ENCODE data around the gene NETO2.
A peak's percentile ranks its signal among the peaks of the same experiment; 100 is the strongest.
"Not testable (repeated sequence)": the region's sequence is repeated elsewhere in the genome, so short reads cannot be mapped to it uniquely, and the experiment has no call there.

NETO2 gene

DNA sequence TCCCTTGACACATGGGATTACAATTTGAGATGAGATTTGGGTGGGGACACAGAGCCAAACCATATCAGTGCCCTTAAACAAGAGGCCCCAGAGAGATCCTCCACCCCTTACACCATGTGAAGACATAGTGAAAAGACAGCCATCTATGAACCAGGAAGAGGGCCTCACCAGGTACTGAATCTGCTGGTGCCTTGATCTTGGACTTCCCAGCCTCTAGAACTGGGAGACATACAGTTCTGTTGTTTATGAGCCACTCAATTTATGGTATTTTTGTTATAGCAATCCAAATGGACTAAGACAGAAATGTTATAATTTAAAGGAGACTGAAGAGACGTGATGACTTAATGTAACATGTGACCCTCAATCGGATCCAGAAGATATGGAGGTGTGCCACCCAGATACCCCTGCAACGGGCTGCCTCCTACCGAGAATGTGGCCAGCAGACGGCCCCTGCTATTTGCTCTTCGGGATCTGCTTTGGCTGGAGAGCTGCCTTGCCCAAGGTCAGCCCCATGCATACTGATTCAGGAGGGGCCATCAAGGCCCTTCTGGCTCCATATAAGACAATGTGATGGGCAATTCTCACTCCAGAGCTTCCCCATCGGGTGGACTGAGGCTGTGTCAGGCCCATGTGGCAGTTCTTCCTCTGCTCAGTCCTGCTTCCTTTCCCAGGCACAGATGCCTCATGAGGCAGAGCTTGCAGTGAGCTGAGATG, 80.6 kb downstream of the NETO2 start:
- DNase-seq = no peak

DNA sequence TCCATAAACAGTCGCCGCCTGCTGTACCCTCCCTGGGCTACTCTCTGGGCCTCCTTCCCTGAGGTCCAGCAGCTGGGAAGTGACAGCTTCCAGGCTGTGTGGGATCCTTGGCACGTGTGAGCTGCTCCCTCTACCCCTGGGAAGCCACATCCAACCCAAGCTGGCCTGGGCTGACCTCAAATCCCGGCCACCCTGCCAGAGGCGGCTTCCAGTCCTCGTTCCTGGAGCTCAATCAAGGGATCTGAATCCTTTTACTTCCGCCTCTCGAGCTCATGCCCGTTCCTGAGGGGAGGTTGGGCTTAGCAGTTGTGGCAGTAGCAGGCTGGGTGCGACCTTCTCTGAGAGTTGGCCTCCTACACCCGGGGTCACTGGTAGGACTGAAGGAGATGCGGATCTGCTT, 82.5 kb downstream of the NETO2 start:
- DNase-seq = no peak

DNA sequence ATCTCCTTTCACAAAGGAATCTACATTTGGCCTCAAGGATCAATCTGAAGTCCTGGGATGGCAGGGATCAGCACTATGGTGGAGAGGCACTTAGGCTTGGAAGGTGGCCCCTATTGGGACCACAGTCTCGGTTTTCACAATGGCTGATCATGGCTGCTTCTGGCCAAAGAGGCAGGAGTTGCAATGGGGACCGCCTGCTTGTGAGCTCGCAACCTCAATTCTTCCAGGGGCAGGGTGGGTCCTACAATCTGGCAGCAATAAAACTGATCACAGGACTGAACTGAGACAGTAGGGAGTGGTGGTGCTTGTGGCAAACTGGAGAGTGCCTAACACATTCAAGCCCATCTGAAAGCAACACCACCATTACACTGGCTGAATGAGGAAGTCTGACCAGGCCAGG, 83.1 kb downstream of the NETO2 start:
- DNase-seq = no peak

DNA sequence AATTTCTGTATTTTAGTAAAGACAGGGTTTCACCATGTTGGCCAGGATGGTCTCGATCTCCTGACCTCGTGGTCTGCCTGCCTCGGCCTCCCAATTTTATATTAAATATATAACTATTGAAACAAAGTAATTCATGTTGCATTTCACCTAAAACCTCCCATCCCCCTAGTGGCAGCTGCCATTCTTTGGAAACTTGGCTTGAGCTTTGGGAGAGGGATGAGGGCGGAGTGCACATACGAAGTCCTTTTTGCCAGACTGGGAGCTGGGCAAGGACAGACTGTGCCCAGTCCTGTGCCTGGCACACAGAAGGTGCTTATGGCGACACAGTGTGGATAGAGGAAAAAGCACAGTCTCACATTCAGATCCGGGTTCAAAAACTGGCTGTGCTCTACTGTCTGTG, 83.8 kb downstream of the NETO2 start:
- no peak for DNase-seq

DNA sequence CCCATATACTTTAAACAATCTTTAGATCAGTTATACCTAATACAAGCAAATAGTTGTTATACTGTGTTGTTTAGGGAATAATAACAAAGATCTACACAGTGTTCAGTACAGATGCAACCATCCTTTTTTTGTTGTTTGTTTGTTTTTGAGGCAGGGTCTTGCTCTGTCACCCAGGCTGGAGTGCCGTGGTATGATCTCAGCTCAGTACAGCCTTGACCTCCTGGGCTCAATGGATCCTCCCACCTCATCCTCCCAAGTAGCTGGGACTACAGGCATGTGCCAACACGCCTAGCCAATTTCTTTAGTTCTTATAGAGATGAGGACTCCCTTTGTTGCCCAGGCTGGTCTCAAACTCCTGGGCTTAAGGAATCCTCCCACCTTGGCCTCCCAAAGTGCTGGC, 84.6 kb downstream of the NETO2 start:
- DNase-seq = not testable (repeated sequence)

DNA sequence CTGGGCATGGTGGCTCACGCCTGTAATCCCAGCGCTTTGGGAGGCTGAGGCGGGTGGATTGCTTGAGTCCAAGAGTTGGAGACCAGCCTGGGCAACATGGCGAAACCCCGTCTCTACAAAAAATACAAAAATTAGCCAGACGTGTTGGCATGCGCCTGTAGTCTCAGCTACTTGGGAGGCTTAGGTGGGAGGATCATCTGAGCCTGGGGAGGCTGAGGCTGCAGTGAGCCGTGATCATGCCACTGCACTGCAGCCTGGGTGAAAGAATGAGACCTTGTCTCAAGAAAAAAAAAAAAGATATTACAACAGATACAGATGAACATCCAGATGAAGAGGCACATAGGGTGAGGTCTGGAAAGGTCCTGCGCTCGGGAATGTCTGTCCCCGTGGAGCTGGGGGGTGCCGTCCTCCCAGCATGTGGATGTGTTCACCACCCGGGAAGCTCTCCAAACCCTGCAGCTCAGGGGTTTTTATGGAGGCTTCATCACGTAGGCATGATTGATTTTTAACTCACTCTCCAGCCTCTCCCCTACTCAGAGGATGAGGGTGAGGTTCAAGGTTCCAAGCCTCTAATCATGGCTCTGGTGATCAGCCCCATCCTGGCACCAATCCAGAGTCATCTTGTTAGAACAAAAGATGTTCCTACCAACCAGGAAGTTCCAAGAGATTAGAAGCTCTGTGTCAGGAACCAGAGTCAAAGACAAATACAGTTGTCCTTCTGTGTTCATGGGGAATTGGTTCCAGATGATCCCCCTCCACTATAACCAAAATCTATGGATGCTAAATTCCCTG, 85.3 kb downstream of the NETO2 start:
- no peak for DNase-seq

DNA sequence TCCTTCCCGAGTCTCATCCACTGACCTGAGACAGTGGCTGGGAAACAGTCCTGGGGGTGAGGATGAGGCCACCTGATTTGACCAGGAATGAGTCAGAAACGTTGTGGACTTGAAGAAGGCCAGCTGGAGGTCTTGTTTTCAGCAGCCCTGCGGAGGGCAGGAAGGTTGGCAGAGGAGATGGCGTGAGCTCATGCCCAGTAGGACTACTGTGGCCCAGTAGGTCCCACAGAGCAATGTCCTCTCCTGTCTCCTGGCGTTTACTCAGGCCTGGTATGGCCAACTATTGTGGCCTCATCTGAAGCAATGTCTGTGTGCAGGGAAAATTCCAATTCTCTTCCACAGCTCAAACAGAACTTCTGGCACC, 86.1 kb downstream of the NETO2 start:
- DNase-seq = no peak

DNA sequence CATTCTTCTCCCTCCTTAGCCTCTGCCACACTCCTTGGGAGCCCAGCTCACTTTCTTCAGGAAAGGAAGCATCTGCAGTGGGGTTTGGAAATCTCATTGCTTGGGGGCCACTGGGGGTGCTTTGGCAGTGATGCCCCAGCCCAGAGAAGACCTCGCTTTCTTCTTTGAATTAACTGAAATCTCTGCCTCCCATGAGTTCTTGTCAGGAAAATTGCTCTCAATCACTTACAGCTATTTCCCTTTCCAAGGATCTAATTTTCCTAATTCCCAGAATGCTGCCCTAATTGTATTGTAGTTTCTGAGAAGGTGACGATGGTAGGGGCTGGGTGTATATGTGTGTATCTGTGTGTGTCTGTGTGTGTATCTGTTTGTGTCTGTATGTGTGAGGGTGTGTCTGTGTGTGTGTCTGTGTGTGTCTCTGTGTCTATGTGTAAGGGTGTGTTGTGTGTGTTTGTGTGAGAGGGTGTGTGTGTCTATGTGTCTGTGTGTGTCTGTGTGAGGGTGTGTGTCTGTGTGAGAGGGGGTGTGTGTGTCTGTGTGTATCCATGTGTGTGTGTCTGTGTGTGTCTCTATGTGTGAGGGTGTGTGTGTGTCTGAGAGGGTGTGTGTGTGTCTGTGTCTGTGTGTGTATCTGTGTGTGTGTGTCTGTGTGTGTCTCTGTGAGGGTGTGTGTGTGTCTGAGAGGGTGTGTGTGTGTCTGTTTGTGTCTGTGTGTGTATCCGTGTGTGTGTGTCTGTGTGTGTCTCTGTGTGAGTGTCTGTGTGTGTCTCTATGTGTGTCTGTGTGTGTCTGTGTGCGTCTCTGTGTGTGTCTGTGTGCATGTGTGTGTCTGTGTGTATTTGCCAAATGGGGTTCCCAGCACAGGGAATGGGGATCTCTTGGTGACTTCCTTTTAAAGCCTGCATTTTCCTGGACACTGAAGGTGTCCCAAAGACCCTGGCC, 86.8 kb downstream of the NETO2 start:
- no peak for DNase-seq

DNA sequence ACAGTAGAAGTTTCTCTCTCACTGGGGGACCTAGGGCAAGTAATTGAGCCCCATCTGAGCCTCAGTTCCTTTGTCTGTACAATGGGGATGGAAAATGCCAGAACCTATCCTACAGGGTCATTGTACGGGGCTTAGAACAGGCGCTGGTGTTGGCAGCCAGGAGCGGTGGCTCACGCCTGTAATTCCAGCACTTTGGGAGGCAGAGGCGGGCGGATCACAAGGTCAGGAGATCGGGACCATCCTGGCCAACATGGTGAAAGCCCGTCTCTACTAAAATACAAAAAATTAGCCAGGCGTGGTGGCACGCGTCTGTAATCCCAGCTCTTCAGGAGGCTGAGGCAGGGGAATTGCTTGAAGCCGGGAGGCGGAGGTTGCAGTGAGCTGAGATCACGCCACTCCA, 87.7 kb downstream of the NETO2 start:
- not testable (repeated sequence) for DNase-seq

DNA sequence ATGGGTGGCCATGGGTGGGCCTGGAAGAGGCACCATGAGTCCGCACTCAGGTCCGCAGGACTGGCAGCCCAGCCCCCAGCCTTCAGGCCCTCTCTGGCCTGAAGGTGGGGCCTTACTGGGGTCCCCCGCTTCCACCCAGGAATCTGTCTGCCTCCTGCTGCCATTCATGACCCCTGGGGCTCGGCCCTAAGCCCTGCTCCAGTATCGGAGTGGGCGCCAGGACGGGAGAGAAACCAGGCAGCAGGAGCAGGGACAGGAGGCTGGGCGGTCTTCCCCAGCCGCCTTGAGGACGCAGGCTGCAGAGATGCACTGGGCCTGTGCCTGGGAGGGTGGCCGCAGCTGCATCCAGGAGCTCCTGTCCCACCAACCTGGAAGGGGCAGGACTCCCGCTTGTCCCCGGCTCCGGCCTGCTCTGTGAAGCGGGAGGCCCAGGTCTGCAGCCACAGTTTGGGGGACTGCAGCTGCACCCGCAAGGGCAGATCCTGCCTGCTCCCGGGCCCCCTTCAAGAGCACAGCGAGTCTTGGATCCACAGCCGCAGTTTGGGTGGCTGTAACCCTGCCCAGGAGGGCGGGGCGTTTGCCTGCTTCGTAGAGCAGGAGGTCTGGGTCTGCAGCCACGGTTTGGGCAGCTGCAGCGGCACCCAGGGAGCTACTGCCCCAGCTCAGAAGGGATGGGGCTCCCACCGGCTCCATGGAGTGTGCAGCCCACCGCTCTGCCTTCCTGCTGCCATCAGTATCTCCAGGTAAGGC, 88.4 kb downstream of the NETO2 start:
- DNase-seq = no peak

DNA sequence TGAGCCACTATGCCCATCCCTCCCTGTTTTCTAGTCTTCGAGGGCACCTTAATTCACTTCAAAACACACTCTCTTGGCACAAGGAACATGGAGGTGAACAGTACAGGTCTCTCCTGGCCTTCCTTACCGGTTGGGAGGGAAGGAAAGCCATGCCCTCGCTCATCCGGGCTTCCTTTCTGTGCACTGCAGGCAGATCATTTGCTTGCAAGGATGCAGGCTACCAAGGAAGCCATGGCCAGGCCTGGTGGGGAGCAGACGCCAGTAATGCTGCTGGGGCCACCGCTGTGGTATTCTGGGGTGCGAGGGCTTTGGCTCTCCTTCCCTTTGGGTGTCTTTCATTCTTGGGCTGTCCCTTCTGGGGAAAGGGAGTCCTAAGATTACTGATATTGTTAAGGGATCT, 89.4 kb downstream of the NETO2 start:
- no peak for DNase-seq

DNA sequence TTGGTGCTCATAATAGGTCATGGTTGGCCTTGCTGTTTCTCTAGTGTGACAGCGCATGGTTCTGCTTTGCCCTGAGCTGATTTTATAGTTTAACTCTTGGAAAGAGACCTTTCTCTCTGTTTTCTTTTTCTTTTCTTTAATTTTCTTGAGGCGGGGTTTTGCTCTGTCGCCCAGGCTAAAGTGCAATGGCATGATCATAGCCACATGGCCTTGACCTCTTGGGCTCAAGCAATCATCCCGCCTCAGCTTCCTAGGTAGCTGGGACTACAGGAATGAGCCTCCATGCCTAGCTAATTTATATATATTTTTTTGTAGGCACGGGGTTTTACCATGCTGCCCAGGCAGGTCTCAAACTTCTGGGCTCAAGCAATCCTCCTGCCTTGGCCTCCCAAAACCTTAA, 89.8 kb downstream of the NETO2 start:
- DNase-seq = no peak

DNA sequence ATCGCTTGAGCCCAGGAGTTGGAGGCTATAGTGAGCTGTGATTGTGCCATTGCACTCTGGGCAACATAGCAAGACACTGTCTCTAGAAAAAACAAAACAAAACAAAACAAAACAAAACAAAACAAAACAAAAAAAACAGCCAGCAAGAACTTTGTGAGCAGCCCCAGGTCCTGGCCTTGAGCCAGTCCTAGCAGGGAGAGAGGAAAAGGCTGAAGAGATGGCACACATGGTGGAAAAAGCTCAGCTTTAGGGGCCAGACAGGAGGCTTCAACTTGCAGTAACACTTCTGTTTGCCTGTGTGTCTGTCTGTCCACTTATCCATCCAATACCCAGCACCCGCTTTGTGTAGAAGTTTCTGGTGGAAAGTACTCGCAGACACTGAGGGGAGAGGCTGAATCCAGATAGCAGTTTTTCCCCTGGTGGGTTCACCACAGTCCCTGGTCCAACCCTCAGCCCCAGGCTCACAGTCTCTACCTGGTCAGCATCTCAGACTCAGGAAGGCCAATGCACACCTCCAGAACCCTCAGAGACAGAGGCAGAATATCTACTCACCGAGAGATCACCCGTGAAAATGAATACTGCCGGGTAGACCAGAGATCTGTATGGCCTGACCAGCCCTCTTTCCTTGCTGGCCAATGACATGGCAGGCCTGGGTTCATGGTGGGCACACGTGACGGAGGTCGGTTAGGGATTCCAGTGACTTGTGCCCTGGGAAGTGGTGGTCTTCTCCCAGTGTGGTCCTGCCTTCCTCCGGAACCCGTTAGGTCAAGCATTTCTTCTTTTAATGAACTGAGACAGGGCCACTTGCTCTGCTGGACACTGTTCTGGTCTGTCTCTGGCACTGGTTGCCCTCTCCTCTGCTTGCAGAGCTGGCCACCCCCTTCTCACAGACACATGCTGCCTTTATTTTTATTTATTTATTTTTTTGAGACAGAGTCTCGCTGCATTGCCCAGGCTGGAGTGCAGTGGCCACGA, 90.8 kb downstream of the NETO2 start:
- DNase-seq = no peak

DNA sequence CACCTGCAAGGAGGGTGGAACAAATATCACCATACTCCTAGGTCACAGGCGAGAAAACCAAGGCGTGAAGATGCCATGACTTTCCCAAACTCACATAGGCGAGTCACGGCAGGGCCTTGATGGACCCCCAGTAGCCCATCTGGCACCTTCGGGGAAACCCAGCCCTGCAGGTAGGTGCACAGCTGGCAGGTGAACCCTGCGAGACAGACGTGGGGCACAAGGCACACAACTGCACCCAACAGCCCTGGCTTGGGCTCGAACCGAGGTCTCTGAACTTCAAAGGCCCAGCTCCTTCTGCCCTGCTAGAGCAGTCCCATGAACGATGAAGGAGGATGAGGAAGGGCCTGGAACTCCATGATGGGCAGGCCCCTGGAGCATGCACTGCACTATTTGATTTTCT, 92.7 kb downstream of the NETO2 start:
- DNase-seq = no peak

DNA sequence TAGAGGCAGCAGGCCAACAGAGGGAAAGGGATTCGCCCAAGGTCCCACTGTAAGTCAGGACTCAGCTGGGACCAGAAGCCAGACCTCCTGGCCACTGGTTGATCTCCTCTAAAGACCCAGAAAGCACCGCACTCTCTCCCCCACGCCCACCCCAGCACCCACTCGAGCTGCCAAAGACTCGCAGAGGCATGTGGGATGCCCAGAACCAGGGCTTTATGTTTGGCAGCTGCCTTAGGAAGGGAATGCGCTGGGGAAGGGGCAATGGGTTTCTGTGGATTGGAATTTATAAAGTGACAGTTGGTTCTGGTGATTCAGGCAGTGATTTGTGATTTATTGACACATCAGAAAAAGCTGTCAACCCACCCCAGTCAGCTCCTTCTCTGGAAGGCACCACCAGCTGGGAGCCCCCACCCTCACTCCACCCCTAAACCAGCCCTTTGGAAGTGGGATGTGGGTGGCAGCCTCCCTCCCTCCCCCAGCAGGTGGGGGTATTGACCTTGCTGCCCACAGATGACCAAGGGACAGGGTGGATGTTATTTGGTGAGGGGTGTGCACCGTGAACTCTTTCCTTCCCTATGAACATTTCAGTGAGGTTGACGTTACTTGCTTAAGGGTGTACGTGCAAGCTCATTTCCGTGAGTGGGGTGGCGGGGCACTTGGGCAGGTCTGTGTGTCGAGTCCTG, 93.7 kb downstream of the NETO2 start:
- DNase-seq = no peak

DNA sequence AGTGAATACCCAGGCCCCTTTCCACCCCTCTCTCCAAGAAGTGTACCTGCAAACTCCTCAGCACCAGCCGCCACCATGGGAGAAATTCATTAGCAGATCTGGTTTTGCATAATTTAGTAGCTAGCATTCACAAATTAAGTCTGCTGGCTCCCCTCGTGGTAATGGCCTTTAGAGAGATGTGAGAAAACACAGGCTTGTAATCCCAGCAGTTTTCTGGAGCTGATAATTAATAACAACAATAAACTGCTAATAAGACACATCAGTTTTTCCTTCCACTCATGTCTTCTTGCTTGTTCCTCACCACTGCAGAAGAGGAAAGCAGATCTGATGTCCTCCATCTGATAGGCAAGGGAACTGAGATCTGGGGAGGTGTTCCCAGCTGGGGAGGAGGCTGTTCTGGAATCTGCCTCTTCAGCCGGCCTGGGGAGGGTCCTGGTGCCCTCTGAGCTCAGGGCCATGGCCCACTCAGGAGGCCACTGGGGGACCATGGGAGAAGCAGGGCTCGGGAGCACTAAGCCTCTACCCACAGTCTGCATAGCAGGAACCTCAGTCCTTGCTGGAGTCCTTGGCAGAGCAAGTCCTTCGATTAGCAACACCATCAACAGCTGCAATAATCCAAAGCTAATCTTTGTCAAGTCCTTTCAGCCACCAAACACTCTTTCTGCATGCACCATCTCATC, 96.1 kb downstream of the NETO2 start:
- DNase-seq = no peak

DNA sequence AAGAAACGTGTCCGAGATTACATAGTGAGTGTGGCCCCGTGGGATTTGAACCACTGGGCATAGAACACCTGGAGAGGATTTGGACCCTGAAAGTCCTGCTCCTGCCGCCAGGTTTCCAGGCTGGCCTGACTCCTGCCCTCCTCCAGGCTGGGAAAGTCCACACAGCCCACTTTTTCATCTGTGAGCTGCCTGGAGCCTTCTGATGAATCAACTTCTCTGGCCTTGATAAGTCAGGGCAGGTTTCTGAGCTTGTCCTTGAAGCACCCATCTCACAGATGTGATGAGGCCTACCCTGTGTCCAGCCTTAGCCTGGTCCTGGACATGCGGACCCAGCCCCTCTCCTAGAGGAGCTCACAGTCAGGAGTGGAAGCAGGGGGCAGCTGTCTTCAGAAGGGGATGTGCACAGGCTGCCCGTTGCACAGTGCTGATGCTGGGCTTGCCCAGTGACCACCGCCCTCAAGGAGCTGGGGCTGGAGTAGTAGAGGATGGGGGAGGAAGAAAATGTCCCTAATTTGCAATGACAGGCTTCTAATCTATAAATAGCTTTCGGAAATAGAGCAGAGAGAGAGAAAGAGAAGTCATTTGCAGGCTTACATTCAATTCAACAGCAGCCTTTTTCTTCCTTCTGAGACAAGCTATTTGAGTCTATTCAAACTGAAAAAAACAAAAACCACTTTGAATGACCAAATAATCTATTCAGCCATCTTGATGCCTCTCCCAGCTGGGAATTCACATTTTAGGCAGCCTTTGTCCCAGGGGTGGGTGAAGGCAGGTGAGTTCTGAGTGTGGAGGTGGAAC, 96.8 kb downstream of the NETO2 start:
- DNase-seq = no peak

DNA sequence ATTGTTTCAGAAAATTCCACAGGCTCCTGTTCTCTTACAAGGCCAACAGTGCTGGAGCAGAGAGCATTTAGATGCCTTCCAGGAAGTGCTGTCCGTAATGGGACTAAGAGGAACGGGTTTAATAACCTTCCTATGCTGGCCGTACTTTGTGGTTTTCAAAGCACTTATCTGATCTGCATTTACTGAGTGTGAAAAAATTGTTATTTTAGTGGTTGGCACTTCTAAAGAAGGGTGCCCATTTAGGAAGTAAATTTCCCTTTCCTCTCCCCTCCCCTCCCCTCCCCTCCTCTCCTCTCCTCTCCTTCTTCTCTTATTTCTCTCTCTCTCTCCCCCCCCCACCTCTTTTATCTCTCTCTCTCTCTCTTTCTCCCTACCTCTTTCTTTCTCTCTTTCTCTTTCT, 98.3 kb downstream of the NETO2 start:
- peak in 1 of 2 donors; percentile 16 for DNase-seq

DNA sequence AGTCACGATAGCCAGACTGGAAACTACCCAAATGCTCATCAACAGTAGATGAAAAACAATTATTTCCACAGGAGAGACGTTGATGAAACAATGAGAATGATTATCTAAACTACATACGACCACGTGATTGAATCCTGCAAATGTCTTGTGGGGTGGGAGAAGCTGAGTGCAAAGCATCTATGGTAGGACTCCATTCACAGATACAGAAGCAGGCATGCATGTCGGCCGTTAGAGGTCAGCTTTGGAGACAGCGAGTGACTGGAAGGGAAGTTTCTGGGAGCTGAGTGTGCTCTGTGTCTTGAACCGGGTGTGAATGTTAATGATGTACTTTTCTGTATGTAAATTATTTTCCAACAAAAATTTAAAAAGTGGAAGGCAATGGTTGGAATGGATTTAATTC, 98.7 kb downstream of the NETO2 start:
- DNase-seq = no peak
